ENCODE measurements around the gene LSM14B. TPM values are rescaled to one million over a fixed set of nuclear protein-coding genes. Genes with fewer than 3 reads are reported as not detected.
A peak's percentile ranks its signal among the peaks of the same experiment; 100 is the strongest.

Gene LSM14B
- total RNA-seq, 2 donors from 2014 or later = 38.6 to 38.8 TPM

DNA sequence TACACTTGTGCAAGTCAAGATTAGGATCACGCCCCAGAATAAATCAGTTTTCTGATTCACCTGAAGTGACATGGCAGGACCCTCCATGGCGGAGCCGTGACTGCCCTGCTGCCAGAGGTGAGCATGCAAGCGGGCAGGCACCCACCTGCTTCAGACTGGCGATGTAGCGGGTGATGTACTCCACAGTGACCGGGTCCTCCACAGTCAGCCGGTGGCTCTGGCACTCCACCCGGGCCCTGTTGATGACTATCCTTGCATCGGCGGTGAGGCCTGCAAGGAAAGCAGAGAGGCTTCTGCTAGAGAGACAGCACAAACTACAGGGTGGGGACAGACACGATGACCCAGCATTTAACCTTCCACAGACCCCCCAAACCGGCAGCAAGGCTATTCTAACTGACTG lies 17.4 kb downstream of the LSM14B start:
- Histone ChIP-seq H3K4me3 (no peak overlapping the region), H3K36me3 (peaks cover 17% of the 10 kb centered on the region), H3K27me3 (no peaks in the 10 kb centered on the region), H3K27ac (no peak overlapping the region), H3K9me3 (no peaks in the 10 kb centered on the region), H3K9ac (ENCODE audit: low read depth in 2 of 2, low read length in 2 of 2) (no peak overlapping the region), H3K4me1 (peaks cover 12% of the 10 kb centered on the region)
- no peak for DNase-seq
- TF ChIP-seq, protein P1, sequence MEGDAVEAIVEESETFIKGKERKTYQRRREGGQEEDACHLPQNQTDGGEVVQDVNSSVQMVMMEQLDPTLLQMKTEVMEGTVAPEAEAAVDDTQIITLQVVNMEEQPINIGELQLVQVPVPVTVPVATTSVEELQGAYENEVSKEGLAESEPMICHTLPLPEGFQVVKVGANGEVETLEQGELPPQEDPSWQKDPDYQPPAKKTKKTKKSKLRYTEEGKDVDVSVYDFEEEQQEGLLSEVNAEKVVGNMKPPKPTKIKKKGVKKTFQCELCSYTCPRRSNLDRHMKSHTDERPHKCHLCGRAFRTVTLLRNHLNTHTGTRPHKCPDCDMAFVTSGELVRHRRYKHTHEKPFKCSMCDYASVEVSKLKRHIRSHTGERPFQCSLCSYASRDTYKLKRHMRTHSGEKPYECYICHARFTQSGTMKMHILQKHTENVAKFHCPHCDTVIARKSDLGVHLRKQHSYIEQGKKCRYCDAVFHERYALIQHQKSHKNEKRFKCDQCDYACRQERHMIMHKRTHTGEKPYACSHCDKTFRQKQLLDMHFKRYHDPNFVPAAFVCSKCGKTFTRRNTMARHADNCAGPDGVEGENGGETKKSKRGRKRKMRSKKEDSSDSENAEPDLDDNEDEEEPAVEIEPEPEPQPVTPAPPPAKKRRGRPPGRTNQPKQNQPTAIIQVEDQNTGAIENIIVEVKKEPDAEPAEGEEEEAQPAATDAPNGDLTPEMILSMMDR (IDR thresholded peaks at IDR 0.05) = no peak
- intact Hi-C loops (cut with DNase I) = loop anchor here (5.0 kb wide), 2 partner anchors 77 to 127 kb away; no protein-coding TSS in a partner anchor

DNA sequence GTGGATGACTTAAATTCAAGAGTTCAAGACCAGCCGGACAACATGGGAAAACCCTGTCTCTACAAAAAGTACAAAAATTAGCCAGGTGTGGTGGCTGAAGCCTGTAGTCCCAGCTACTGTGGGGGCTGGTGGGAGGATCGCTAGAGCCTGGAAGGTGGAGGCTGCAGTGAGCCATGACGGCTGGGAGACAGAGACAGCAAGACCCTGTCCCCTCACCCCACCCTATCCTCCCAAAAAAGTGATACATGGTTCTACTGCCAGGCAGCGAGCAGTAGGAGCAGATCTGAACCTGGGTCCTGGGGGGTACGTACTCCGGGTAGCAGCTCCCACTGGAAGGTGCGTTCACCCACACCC lies 18.7 kb downstream of the LSM14B start:
- no peaks in the 10 kb centered on the region for H3K27me3 ChIP-seq
- TF ChIP-seq, protein P1 (IDR thresholded peaks at IDR 0.05) = no peak
- DNase-seq = no peak
- no peak overlapping the region for H3K9ac ChIP-seq (ENCODE audit: low read depth in 2 of 2, low read length in 2 of 2)
- no peaks in the 10 kb centered on the region for H3K9me3 ChIP-seq
- H3K27ac ChIP-seq = no peak overlapping the region
- intact Hi-C loops (cut with DNase I) = no loop called here
- peaks cover 17% of the 10 kb centered on the region for H3K36me3 ChIP-seq
- H3K4me3 ChIP-seq = no peak overlapping the region
- H3K4me1 ChIP-seq = peaks cover 18% of the 10 kb centered on the region

DNA sequence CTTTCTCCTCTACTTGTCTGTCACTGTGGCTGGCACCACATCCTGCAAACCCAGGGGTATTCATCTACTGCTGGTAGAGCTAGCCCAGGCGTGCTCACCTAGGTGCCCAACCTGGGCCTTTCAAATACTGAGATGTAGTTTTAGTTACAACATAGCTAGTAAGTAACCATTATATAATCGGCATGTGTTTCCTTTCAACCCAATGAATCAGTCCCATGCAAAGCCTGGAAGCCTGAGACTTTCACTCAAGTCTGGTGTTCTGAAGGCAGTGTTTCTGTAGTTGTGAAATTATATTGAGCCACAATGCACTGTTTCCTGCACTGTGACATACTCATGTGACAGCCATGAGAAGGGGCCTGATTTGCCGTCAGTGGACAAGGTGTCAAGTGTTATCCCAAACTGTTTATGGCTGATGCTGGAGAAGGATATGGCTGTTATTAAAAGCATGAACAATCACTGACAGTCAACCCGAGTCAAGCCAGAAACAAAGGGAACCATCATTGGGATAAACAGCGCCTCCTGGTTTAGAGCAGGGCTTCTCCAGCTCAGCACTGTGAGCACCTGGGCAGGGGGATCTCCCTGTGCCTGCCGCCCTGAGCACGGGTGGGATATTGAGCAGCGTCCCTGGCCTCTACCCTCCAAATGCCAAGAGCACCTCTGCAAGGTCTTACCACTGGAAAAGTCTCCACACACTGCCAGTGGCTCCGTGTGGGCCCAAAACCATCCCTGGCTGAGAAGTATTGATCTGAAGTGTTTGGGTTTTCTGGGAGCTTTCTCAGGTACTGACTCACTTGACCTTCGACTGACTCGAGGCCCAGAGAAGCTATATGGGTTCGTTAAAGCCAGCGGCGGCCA lies 19.3 kb downstream of the LSM14B start:
- Histone ChIP-seq H3K27ac (peak overlapping the region; percentile 80), H3K4me3 (peak overlapping the region; percentile 83), H3K27me3 (no peaks in the 10 kb centered on the region), H3K9me3 (no peaks in the 10 kb centered on the region), H3K4me1 (peaks cover 18% of the 10 kb centered on the region), H3K36me3 (peaks cover 17% of the 10 kb centered on the region), H3K9ac (ENCODE audit: low read depth in 2 of 2, low read length in 2 of 2) (peak overlapping the region; percentile 48 to 68)
- intact Hi-C loops (cut with DNase I) = no loop called here
- TF ChIP-seq, protein P1 (IDR thresholded peaks at IDR 0.05) = no peak
- no peak for DNase-seq

DNA sequence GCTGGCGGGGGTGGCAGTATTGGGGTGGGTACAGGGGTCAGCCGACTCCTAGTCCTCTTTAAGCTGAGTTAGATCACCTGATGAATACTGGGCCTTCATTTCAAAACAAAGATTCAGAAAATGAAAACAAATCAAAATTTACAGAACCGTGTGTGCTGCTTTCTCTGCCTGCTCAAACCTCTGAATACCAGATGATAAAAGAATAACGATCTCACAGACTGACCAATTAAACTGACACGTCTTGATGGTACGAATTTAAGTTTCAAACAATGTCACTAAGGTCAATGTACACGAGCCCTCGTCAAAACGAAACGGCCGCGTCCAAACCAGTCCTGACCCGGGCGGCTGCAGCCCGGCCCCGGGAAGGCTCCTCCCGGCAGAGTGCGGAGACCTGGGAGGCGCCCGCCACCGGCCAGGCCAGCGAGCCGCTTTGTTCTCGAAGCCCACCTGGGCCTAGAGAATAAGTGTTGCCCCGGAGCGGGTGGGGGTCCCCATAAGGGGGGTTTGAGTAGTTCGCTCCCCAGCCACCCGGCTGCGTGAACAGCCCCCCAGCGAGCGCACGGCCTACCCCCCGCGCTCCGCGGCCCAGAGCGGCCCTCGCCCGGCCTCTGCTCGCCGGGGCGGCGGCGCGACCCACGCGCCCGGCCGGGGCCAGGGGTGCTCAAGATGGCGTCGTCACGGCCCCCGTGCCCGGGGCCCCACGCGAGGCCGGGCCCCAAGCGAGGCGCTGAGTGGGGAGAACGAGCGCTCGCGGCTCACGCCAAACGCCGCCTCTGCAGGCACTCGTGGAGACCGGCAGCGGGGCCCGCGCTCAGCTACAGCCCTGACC lies 20.2 kb downstream of the LSM14B start:
- intact Hi-C loops (cut with DNase I) = no loop called here

More for the DNA sequence above, 20.2 kb downstream of the LSM14B start:
- TF ChIP-seq, protein P1 (IDR thresholded peaks at IDR 0.05) = no peak
- Histone ChIP-seq H3K4me3 (peak overlapping the region; percentile 83), H3K9me3 (no peaks in the 10 kb centered on the region), H3K36me3 (peaks cover 15% of the 10 kb centered on the region), H3K27me3 (no peaks in the 10 kb centered on the region), H3K4me1 (peaks cover 18% of the 10 kb centered on the region), H3K9ac (ENCODE audit: low read depth in 2 of 2, low read length in 2 of 2) (peak overlapping the region; percentile 68 to 96), H3K27ac (peak overlapping the region; percentile 80)
- peak; percentile 41 for DNase-seq

Data from colonic mucosa (tissue), 4 donors.